NCI-H345 treated with DMSO at 0.1 percent for 48 hours (cell line): ENCODE results near the gene SDC4.

Experiments
- DNase-seq: peaks from one replicate; lab custom pipeline; 2025; ENCODE audit not compliant: unreplicated experiment; lab: John Stamatoyannopoulos, UW

SDC4 gene

GRCh38 chr20:45344168-45344860 lies 3.9 kb downstream of the SDC4 start:
- no peak for DNase-seq

GRCh38 chr20:45343532-45344167 lies 4.6 kb downstream of the SDC4 start:
- peak; percentile 68 for DNase-seq

- no peak for DNase-seq
Observed at GRCh38 chr20:45342855-45343531, 5.2 kb downstream of the SDC4 start.

- no peak for DNase-seq
Observed at GRCh38 chr20:45341939-45342854, 6.0 kb downstream of the SDC4 start.

GRCh38 chr20:45341579-45341938 lies 6.7 kb downstream of the SDC4 start:
- no peak for DNase-seq

- DNase-seq = no peak
Observed at GRCh38 chr20:45340951-45341350, 7.3 kb downstream of the SDC4 start.

GRCh38 chr20:45340236-45340847 lies 7.9 kb downstream of the SDC4 start:
- DNase-seq = no peak

- DNase-seq = no peak
Observed at GRCh38 chr20:45339799-45340198, 8.4 kb downstream of the SDC4 start.

GRCh38 chr20:45339084-45339483 lies 9.1 kb downstream of the SDC4 start:
- no peak for DNase-seq

- no peak for DNase-seq
Observed at GRCh38 chr20:45338121-45339030, 9.8 kb downstream of the SDC4 start.

- DNase-seq = no peak
Observed at GRCh38 chr20:45337367-45338120, 10.7 kb downstream of the SDC4 start.

- no peak for DNase-seq
Observed at GRCh38 chr20:45336530-45337366, 11.5 kb downstream of the SDC4 start.

GRCh38 chr20:45330476-45330875 lies 17.7 kb downstream of the SDC4 start:
- no peak for DNase-seq

GRCh38 chr20:45329497-45330319 lies 18.5 kb downstream of the SDC4 start:
- DNase-seq = no peak

- no peak for DNase-seq
Observed at GRCh38 chr20:45328451-45328850, 19.8 kb downstream of the SDC4 start.

- DNase-seq = no peak
Observed at GRCh38 chr20:45325371-45325770, 22.9 kb downstream of the SDC4 start.

- DNase-seq = no peak
Observed at GRCh38 chr20:45323731-45324130, 24.5 kb downstream of the SDC4 start.
